ENCODE measurements around the gene KIF1A.
"Not testable (repeated sequence)": the region's sequence is repeated elsewhere in the genome, so short reads cannot be mapped to it uniquely, and the experiment has no call there.

The KIF1A gene

DNA sequence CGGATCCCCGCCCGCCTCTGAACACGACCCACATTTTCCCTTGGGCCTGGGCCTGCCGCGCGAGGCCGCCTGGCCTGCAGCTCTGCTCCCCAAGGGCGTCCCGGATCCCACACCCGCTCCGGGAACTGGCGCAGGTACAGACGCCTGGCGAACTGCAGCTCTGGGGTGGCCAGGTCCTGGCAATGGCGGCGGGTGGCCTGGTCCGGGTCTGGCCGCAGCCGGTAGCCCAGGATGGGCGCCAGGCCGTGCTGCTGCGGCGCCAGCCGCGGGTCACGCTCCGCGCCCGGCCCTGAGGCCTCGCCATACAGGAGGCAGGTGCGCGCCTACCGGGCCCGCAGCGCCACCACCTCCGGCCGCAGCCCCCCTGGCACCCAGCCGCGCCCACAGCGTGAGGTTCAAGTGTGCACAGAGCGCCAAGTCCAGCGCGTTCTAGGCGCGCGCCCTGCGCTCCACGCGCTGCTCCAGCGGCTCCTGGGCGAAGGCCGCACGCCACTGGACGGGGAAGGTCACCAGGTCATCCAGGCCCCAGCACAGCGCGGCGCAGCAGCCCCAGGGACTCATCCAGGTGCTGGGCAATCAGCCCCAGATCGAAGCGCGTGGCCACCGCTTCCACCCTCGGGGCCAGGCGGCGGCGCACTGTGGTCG, 118.8 kb downstream of the KIF1A start:
- no peak overlapping the region for H3K9ac ChIP-seq (ENCODE audit: low read depth, low read length)
- WGBS, result 95% methylated on average over 67 of the region's 67 CpGs
- no peaks in the 10 kb centered on the region for H3K27me3 ChIP-seq (ENCODE audit: insufficient read depth, low read length)
- no peaks in the 10 kb centered on the region for H3K4me1 ChIP-seq (ENCODE audit: insufficient read depth, low read length)
- no peaks in the 10 kb centered on the region for H3K36me3 ChIP-seq (ENCODE audit: insufficient read depth, low read length)
- no peak overlapping the region for H3K4me3 ChIP-seq (ENCODE audit: low read length)
- H3K9me3 ChIP-seq (ENCODE audit: insufficient read depth, low read depth, low read length), result no peaks in the 10 kb centered on the region
- no peak overlapping the region for H3K27ac ChIP-seq (ENCODE audit: low read depth, low read length)

DNA sequence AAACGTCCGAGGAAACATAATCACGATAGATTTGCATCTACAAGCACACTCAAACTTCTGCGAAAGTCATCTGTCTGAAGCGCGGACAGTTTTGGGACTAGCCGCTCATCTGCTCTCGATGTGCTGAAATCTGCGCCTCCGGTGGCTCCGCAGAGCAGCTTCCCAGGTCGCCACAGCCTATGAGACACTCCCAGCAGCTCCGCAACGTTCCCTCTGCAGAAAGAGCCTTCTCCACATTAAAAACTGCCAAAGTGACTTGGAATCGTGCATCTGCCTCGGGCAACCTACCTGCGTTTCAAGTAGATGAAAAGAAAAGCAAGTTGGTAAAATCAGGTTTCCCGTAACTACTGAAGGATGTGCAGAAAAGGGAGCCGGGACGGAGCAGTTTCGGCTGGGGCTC, 119.4 kb downstream of the KIF1A start:
- H3K9ac ChIP-seq (ENCODE audit: low read depth, low read length); H3K36me3 ChIP-seq (ENCODE audit: insufficient read depth, low read length); H3K9me3 ChIP-seq (ENCODE audit: insufficient read depth, low read depth, low read length); H3K4me3 ChIP-seq (ENCODE audit: low read length); H3K4me1 ChIP-seq (ENCODE audit: insufficient read depth, low read length); H3K27me3 ChIP-seq (ENCODE audit: insufficient read depth, low read length); H3K27ac ChIP-seq (ENCODE audit: low read depth, low read length): not testable (repeated sequence)
- WGBS, result 91% methylated on average over 18 of the region's 21 CpGs

DNA sequence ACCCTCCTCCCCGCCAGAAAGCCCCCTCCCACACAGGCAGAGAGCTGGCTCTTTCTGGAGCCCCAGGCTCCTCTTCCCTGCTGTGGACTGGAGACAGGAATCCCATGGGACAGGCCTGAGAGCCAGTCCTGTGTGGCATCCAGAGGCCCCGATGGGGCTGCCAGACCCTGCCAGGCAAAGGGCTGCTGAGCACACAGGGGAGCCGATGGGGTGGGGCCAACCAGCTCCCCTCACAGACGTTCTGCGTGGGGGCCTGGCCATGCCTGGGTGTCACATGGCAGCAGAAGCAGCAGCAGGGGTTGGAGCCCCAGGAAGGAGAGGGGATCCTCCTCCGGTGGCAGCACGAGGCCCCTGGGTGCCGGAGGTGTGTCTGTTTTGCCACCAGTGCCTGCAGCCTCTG, 120.2 kb downstream of the KIF1A start:
- not testable (repeated sequence) for H3K36me3 ChIP-seq (ENCODE audit: insufficient read depth, low read length); H3K27ac ChIP-seq (ENCODE audit: low read depth, low read length); H3K9me3 ChIP-seq (ENCODE audit: insufficient read depth, low read depth, low read length); H3K4me3 ChIP-seq (ENCODE audit: low read length); H3K4me1 ChIP-seq (ENCODE audit: insufficient read depth, low read length); H3K9ac ChIP-seq (ENCODE audit: low read depth, low read length); H3K27me3 ChIP-seq (ENCODE audit: insufficient read depth, low read length)
- WGBS, result 85% methylated on average over 8 of the region's 8 CpGs

DNA sequence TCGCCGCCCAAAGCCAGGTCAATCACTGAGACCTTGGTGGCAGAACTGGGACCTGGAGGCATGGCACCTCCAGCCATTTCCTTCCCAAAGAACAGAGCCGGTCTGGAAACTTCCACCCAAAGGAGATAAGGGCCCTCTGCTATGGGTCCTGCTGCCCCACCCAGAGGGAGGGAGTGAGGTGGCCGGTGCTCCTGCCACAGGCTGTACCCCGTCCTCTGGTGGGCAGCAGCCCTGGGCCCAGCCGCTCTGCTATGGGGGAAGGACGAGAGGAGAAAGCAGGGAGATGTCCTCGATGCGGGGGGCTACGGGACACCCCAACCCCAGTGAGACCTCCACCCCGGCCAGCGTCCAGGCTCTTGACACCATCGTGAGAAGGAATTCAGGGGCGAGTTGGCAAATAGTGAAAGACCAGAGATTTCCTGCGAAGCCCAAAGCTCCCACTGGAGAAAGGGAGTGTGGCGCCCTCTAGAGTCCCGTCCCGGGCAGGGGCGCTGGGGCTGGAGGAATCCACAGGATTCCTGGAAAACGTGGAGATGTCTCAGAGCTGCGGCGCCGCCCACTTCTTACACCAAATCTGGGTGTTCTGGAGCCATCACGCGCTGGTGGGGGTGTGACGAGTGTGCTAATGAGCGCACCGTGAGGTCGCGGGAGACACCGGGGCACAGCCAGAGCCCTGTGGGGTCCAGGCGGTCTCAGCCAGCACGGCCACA, 121.0 kb downstream of the KIF1A start:
- not testable (repeated sequence) for H3K27ac ChIP-seq (ENCODE audit: low read depth, low read length); H3K9me3 ChIP-seq (ENCODE audit: insufficient read depth, low read depth, low read length); H3K36me3 ChIP-seq (ENCODE audit: insufficient read depth, low read length); H3K9ac ChIP-seq (ENCODE audit: low read depth, low read length); H3K4me1 ChIP-seq (ENCODE audit: insufficient read depth, low read length); H3K27me3 ChIP-seq (ENCODE audit: insufficient read depth, low read length); H3K4me3 ChIP-seq (ENCODE audit: low read length)
- WGBS, result 14% methylated on average over 1 of the region's 33 CpGs

DNA sequence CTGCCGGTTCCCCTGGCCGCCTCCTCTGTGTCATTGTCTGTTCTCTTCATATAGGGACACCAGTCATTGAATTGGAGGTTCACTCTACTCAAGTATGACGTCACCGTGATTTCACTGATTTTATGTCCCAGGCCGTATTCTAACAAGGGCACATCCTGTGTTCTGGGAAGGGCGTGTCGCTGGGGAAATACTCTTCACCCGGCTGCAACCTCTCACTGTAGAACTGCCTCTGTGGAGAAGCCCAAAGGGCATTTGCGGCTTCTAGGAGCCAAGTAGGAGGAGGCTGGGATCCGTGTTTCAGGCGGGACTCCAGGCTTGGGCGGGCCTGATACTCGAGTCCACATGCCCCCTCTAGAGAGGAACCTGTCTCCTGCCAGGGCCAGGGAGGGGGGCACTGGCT, 123.5 kb downstream of the KIF1A start:
- WGBS, result 96% methylated on average over 2 of the region's 13 CpGs
- not testable (repeated sequence) for H3K4me3 ChIP-seq (ENCODE audit: low read length); H3K4me1 ChIP-seq (ENCODE audit: insufficient read depth, low read length); H3K27me3 ChIP-seq (ENCODE audit: insufficient read depth, low read length); H3K27ac ChIP-seq (ENCODE audit: low read depth, low read length); H3K9ac ChIP-seq (ENCODE audit: low read depth, low read length); H3K9me3 ChIP-seq (ENCODE audit: insufficient read depth, low read depth, low read length); H3K36me3 ChIP-seq (ENCODE audit: insufficient read depth, low read length)

DNA sequence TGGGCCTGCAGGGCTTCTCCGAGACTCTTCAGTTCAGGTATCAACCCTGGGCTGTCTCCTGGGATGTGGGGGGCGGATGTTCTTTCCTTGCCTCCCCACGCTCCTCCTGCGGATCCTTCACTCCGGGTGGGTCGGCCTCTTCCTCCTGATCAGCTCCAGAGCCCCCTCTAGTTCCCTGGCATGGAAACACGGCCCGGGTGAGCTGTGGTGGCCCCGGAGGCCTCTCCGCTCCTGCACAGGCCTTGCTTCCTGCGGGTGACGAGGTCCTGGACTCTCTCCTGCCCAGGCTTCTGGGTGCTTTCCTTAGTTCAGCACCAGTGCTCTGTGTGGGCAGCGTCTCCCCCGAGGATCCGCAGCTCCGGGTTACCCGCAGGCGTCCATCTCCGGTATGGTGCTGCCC, 124.4 kb downstream of the KIF1A start:
- H3K9me3 ChIP-seq (ENCODE audit: insufficient read depth, low read depth, low read length); H3K27ac ChIP-seq (ENCODE audit: low read depth, low read length); H3K4me3 ChIP-seq (ENCODE audit: low read length); H3K36me3 ChIP-seq (ENCODE audit: insufficient read depth, low read length); H3K4me1 ChIP-seq (ENCODE audit: insufficient read depth, low read length); H3K27me3 ChIP-seq (ENCODE audit: insufficient read depth, low read length); H3K9ac ChIP-seq (ENCODE audit: low read depth, low read length): not testable (repeated sequence)
- no CpG with 5 or more reads among the region's 19 CpGs for WGBS

DNA sequence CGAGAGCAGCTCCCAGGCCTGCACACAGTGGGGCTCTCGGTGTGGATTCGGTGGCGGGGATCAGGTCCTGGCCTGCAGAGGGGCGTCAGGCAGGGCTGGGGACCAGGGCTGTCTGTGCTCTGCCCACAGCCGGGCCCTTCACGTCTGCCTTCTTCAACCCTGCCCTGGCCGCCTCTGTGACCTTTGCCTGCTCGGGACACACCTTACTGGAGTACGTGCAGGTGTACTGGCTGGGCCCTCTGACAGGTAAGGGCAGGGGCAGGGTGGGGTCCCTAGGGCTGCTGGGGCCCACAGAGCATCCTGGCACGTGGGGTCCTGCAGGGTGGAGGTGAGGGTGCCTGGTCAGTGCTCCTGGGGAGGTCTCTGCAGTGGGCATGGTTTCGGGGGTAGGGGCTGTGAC, 125.7 kb downstream of the KIF1A start:
- not testable (repeated sequence) for H3K4me3 ChIP-seq (ENCODE audit: low read length); H3K36me3 ChIP-seq (ENCODE audit: insufficient read depth, low read length); H3K4me1 ChIP-seq (ENCODE audit: insufficient read depth, low read length); H3K9me3 ChIP-seq (ENCODE audit: insufficient read depth, low read depth, low read length); H3K27me3 ChIP-seq (ENCODE audit: insufficient read depth, low read length); H3K9ac ChIP-seq (ENCODE audit: low read depth, low read length); H3K27ac ChIP-seq (ENCODE audit: low read depth, low read length)
- 100% methylated on average over 1 of the region's 12 CpGs for WGBS

DNA sequence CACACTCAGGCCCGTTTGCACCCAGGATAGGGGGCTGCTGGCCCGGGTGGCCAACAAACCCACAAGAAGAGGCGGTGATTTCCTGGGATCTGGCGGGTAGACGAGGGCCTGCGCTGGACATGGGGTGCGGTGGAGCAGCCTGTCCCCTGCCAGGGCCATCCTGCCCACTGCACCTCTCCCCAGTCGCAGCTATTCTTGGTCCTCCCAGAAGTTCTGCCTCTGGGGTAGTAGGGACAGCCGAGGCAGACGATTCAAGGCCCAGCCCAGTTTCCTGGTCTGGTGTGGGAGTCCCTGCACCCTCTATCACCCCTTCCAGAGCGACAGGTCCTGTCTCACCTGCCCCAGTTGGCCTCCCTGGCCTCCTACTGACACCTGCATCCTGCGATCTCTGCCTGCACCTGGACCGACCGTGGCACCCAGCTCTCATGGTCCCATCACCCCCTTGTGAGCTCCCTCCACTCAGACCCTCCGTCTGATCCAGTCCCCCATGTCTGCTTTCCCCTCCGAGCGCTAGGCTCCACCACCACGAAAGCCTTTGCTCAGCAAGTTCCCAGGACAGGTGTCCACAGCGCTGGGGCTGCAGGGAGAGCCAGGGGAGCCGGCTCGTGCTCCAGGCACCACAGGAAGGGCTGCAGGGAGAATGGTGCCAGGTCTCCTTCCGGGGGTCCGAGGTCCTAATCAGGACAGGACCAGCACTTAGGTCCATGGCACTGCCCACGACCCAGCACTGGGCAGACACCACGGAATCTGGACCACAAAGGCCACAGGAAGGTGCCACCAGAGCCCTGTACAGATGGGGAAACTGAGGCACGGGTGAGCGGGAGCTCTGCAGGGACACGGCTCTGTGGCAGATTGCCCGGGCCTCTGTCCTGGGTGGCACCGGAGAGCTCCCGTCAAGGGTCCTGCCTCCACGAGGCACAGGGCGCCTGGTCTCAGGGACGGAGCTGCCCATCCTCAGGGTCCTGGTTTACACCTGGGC, 127.1 kb downstream of the KIF1A start:
- 89% methylated on average over 9 of the region's 34 CpGs for WGBS
- H3K27ac ChIP-seq (ENCODE audit: low read depth, low read length); H3K4me3 ChIP-seq (ENCODE audit: low read length); H3K36me3 ChIP-seq (ENCODE audit: insufficient read depth, low read length); H3K4me1 ChIP-seq (ENCODE audit: insufficient read depth, low read length); H3K9ac ChIP-seq (ENCODE audit: low read depth, low read length); H3K9me3 ChIP-seq (ENCODE audit: insufficient read depth, low read depth, low read length); H3K27me3 ChIP-seq (ENCODE audit: insufficient read depth, low read length): not testable (repeated sequence)

DNA sequence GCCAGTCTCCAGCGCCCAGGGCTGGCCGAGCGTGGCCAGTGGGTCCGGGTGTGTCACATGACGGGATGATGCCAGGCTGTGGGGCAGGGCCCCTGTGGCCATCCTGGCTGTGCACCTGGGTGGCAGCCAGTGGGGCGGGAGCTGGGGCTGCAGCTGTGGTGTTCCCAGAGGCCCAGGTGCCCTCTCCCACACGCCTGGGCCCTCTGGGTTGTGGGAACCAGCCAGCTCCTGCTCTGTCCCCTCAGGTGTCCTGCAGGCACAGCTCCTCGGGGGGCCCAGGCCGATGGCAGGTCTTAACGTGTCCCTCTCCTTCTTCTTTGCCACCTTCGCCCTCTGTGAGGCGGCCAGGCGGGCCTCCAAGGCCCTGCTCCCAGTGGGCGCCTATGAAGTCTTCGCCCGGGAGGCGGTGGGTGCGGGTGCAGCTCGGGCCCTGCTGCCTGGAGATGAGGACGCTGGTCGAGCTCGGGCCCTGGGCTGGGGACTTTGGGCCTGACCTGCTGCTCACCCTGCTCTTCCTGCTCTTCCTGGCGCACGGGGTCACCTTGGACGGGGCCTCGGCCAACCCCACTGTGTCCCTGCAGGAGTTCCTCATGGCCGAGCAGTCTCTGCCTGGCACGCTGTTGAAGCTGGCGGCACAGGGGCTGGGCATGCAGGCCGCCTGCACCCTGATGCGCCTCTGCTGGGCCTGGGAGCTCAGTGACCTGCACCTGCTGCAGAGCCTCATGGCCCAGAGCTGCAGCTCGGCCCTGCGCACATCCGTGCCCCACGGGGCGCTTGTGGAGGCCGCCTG, 128.2 kb downstream of the KIF1A start, which contains the start of gene AQP12A:
Gene AQP12A, plus strand, starts transcription at position 236 of the 790 bp plus-strand sequence. Its CDS starts 48 bp downstream, at position 284.
- 94% methylated on average over 30 of the region's 37 CpGs for WGBS
- not testable (repeated sequence) for H3K27ac ChIP-seq (ENCODE audit: low read depth, low read length)

DNA sequence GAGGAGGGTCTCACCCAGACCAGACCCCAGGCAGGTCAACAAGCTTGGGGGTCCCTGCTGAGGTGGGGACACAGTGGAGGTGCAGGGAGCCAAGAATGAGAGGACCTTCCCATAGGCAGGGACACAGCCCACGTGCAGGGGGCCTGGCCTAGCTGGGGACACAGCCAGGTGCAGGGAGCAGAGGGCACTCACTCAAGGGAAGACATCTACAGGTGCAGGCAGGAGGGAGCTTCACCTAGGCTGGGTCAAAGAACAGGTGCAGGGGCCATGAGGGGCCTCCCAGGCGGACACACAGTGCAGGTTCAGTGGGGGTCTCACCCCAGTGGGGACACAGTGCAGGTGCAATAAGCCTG, 129.0 kb downstream of the KIF1A start:
- not testable (repeated sequence) for H3K27me3 ChIP-seq (ENCODE audit: insufficient read depth, low read length); H3K4me1 ChIP-seq (ENCODE audit: insufficient read depth, low read length); H3K9ac ChIP-seq (ENCODE audit: low read depth, low read length); H3K27ac ChIP-seq (ENCODE audit: low read depth, low read length); H3K9me3 ChIP-seq (ENCODE audit: insufficient read depth, low read depth, low read length); H3K36me3 ChIP-seq (ENCODE audit: insufficient read depth, low read length); H3K4me3 ChIP-seq (ENCODE audit: low read length)
- 83% methylated on average over 1 of the region's 2 CpGs for WGBS

More for the DNA sequence above, 128.2 kb downstream of the KIF1A start, which contains the start of gene AQP12A:
- not testable (repeated sequence) for H3K36me3 ChIP-seq (ENCODE audit: insufficient read depth, low read length); H3K27me3 ChIP-seq (ENCODE audit: insufficient read depth, low read length); H3K9me3 ChIP-seq (ENCODE audit: insufficient read depth, low read depth, low read length); H3K4me3 ChIP-seq (ENCODE audit: low read length); H3K9ac ChIP-seq (ENCODE audit: low read depth, low read length); H3K4me1 ChIP-seq (ENCODE audit: insufficient read depth, low read length)

Measured in HUES64 (cell line).